ENCODE measurements around the gene ADCY1. TPM values are rescaled to one million over a fixed set of nuclear protein-coding genes. Genes with fewer than 3 reads are reported as not detected.

The ADCY1 gene
- total and polyA plus RNA-seq, 4 donors, result 21.8 to 79.2 (median 72.3) TPM

DNA sequence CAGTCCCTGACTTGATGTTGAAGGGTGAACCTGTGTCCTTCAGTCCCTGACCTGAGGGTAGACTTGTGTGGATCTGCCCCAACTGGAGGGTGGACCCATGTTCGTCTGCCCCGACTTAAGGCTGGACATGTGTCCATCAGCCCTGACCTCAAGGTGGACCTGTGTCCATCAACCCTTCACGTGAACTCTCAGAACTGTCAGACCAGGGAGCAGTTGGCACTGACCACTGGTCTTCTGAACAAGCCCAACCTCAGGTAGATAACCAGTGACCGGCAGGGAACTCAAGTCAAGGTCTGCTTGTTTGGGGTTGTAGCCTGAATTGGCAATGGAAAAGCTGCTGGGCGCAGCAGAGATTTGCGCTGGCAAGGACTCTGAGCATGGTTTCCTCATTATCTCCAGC is 96.5 kb downstream of the ADCY1 start:
- H3K27ac ChIP-seq (ENCODE audit: low read depth, low read length), result no peak overlapping the region
- peaks cover 1% of the 10 kb centered on the region for H3K9me3 ChIP-seq (ENCODE audit: control insufficient read depth, insufficient read depth, low read length)
- H3K27me3 ChIP-seq (ENCODE audit: control insufficient read depth, insufficient read depth, low read length), result no peaks in the 10 kb centered on the region
- 98% methylated on average over 3 of the region's 6 CpGs for WGBS (ENCODE audit: insufficient coverage)
- no peak overlapping the region for H3K4me3 ChIP-seq (ENCODE audit: low read depth, low read length)
- peaks cover 6% of the 10 kb centered on the region for H3K36me3 ChIP-seq (ENCODE audit: control insufficient read depth, insufficient read depth, low read length)
- no peak for DNase-seq (ENCODE audit: low read depth in 4 of 6, low spot score in 6 of 6)
- no peaks in the 10 kb centered on the region for H3K4me1 ChIP-seq (ENCODE audit: control insufficient read depth, insufficient read depth, low read length)

DNA sequence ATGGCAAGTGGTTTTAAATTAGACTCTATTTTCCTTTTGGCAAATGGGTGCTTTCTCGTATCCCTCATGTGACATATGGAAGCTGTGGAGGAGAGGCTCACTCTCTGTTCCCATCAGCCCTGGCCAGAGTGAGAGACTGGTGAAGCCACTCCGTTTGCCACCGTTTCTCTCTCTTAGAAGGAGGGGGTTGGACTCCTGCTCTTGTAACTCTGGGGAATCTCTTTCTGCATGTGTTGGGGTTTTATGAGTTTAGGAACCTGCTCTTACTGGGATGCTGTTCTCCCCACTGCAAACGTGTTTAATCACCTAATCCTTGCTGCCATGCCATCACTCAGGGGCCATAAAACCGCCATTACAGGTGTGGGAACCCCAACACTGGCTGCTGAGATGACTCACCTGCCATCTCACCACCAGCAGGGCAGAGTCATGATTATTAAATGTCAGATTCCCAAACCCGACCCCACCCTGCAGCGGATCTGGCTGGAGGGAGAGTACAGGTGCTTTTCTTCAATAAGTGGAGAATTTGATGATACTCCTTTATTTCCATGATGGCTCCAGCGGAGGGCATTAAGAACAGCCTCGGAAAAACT is 103.2 kb downstream of the ADCY1 start:
- 97% methylated on average over 4 of the region's 9 CpGs for WGBS (ENCODE audit: insufficient coverage)
- DNase-seq (ENCODE audit: low read depth in 4 of 6, low spot score in 6 of 6), result no peak

DNA sequence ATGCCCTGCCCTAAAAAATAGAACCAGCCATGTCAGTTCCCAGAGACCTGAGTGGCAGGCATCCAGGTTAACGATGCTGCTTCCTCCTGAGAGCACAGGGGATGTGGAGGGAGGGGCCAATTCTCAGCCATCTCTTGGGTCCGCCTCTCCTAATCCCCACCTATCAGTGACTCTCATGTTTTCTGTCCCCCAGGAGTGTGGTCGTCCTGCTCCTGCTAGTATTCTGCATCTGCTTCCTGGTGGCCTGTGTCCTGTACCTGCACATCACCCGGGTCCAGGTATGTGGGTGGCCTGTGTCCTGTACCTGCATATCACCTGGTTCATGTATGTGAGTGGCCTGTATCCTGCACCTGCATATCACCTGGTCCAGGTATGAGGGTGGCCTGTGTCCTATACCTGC is 105.3 kb downstream of the ADCY1 start:
- Histone ChIP-seq H3K27ac (ENCODE audit: low read depth, low read length) (no peak overlapping the region), H3K4me3 (ENCODE audit: low read depth, low read length) (no peak overlapping the region), H3K36me3 (ENCODE audit: control insufficient read depth, insufficient read depth, low read length) (peaks cover 33% of the 10 kb centered on the region), H3K4me1 (ENCODE audit: control insufficient read depth, insufficient read depth, low read length) (peaks cover 3% of the 10 kb centered on the region), H3K27me3 (ENCODE audit: control insufficient read depth, insufficient read depth, low read length) (no peaks in the 10 kb centered on the region), H3K9me3 (ENCODE audit: control insufficient read depth, insufficient read depth, low read length) (peaks cover 3% of the 10 kb centered on the region)
- 71% methylated on average over 3 of the region's 4 CpGs for whole genome bisulfite sequencing (ENCODE audit: insufficient coverage)
- no peak for DNase-seq (ENCODE audit: low read depth in 4 of 6, low spot score in 6 of 6)

More for the DNA sequence above, 103.2 kb downstream of the ADCY1 start:
- Histone ChIP-seq H3K36me3 (ENCODE audit: control insufficient read depth, insufficient read depth, low read length) (peaks cover 24% of the 10 kb centered on the region), H3K27me3 (ENCODE audit: control insufficient read depth, insufficient read depth, low read length) (no peaks in the 10 kb centered on the region), H3K4me1 (ENCODE audit: control insufficient read depth, insufficient read depth, low read length) (no peaks in the 10 kb centered on the region), H3K4me3 (ENCODE audit: low read depth, low read length) (no peak overlapping the region), H3K9me3 (ENCODE audit: control insufficient read depth, insufficient read depth, low read length) (peaks cover 3% of the 10 kb centered on the region), H3K27ac (ENCODE audit: low read depth, low read length) (no peak overlapping the region)

DNA sequence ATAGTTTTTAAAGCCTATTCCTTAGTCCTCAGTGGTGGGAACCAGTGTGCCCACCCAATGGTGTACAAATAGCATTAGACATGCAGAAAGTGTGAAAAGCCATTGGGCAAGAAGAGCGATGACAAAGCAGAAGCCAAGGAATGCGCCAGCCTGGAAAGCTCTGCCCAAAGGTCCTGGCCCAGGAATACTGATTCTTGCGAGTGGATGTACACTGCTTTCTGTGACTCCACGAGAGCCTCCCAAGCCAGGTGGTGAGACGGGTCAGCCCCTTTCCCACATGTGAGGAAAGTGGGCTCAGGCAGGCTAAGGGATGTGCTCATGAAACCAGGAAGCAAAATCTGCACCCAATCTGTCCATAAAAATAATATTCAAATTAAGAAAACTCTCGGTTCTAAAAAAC is 106.6 kb downstream of the ADCY1 start:
- 94% methylated on average over 3 of the region's 6 CpGs for WGBS (ENCODE audit: insufficient coverage)
- Histone ChIP-seq H3K4me3 (ENCODE audit: low read depth, low read length) (no peak overlapping the region), H3K4me1 (ENCODE audit: control insufficient read depth, insufficient read depth, low read length) (peaks cover 3% of the 10 kb centered on the region), H3K27me3 (ENCODE audit: control insufficient read depth, insufficient read depth, low read length) (no peaks in the 10 kb centered on the region), H3K27ac (ENCODE audit: low read depth, low read length) (no peak overlapping the region), H3K36me3 (ENCODE audit: control insufficient read depth, insufficient read depth, low read length) (peaks cover 43% of the 10 kb centered on the region), H3K9me3 (ENCODE audit: control insufficient read depth, insufficient read depth, low read length) (peaks cover 1% of the 10 kb centered on the region)
- DNase-seq (ENCODE audit: low read depth in 4 of 6, low spot score in 6 of 6), result no peak

DNA sequence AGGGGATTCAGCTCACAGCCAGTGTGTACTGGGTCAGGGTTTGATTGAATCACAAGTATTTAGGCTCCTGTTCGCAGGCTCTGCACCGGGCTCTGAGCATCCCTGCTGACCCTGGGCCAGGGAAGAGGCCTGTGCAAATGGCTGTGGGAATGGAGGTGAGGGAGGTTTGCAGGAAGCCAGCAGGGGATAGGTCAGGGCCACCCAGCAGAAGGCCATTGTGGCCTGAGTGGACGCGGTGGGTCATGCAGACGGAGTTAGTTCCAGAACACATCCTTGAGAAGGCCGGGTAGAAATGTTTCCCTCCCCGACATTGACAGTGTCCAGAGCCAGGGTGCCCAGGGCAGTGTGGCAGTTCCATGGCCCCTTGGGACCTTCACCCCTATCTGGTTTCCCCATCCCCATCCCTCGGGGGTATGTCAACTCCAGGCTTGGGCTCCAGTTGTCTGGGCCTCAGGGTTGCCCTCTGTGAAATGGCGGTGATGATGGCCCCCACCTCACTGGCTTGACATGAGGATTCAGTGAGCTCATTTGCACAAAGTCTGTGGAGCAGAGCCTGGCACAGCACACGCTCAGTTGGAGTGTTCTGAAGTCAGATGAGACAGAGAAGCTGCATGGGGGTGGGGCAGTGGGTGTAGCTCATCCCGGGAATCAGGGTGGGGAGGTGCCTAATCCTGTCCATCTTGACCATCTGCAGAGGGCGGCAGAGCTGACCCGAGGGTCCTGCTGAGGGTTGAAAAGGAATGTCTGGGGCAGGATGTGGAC is 107.6 kb downstream of the ADCY1 start:
- no peak overlapping the region for H3K27ac ChIP-seq (ENCODE audit: low read depth, low read length)
- 92% methylated on average over 13 of the region's 13 CpGs for WGBS (ENCODE audit: insufficient coverage)
- peaks cover 53% of the 10 kb centered on the region for H3K36me3 ChIP-seq (ENCODE audit: control insufficient read depth, insufficient read depth, low read length)

DNA sequence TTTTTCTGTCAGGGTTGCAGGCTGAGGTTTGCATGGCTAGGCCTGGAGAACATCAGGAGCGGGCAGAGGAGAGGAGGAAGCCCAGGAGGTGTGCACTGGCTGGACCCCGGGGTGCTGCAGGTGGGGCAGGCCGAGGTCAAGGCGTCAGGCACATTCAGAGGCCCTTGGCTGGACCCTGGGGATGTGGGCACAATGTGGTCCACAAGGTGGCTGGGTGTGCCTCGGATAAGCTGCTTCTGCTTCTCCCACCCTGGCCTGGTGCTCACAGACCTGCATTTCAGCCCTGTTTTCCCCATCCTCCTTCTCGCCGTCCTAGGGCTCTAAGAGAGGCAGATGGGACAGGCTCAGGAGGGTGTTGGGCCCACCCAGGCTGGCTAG is 108.2 kb downstream of the ADCY1 start:
- DNase-seq (ENCODE audit: low read depth in 4 of 6, low spot score in 6 of 6), result no peak
- H3K9me3 ChIP-seq (ENCODE audit: control insufficient read depth, insufficient read depth, low read length), result no peaks in the 10 kb centered on the region

More for the DNA sequence above, 107.6 kb downstream of the ADCY1 start:
- Histone ChIP-seq H3K4me1 (ENCODE audit: control insufficient read depth, insufficient read depth, low read length) (peaks cover 3% of the 10 kb centered on the region), H3K9me3 (ENCODE audit: control insufficient read depth, insufficient read depth, low read length) (no peaks in the 10 kb centered on the region), H3K4me3 (ENCODE audit: low read depth, low read length) (no peak overlapping the region), H3K27me3 (ENCODE audit: control insufficient read depth, insufficient read depth, low read length) (no peaks in the 10 kb centered on the region)
- DNase-seq (ENCODE audit: low read depth in 4 of 6, low spot score in 6 of 6), result no peak

DNA sequence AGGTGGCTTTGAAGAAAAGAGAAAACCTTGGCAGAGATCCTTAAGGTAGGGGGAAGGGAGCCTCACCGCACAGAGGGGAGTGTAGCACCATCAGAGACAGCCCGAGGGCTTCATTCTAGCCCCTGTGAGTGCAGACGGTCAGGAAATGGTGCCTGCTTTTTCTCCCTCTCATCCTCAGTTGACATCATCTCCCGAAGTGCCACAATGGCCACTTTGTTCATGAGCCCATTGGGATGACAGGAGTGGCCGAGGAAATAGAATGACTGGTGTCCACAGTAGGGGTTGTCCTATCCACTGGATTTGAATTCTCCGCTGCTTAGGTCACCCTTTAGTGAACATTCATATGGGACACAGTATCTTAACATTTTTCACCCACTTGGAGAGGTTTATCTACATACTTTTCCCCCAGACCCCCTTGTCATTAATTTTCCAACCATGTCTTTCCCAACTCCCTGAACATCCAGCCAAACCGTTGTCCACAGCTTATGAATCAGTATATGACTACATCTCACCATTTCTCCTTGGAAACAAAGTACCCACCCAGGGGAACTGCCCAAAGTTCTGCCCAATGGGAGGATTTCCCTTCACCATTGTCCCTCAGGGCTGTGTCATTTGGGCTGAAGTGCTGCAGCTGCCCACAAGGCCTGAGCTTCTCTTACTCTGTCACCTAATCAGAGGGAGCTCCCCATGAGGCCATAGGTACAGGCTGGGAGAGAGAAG is 108.8 kb downstream of the ADCY1 start:
- DNase-seq (ENCODE audit: low read depth in 4 of 6, low spot score in 6 of 6), result no peak
- Histone ChIP-seq H3K4me1 (ENCODE audit: control insufficient read depth, insufficient read depth, low read length) (peaks cover 3% of the 10 kb centered on the region), H3K36me3 (ENCODE audit: control insufficient read depth, insufficient read depth, low read length) (peaks cover 60% of the 10 kb centered on the region), H3K27me3 (ENCODE audit: control insufficient read depth, insufficient read depth, low read length) (no peaks in the 10 kb centered on the region), H3K9me3 (ENCODE audit: control insufficient read depth, insufficient read depth, low read length) (no peaks in the 10 kb centered on the region), H3K27ac (ENCODE audit: low read depth, low read length) (no peak overlapping the region), H3K4me3 (ENCODE audit: low read depth, low read length) (no peak overlapping the region)
- WGBS (ENCODE audit: insufficient coverage), result 75% methylated on average over 4 of the region's 7 CpGs

More for the DNA sequence above, 108.2 kb downstream of the ADCY1 start:
- WGBS (ENCODE audit: insufficient coverage), result 98% methylated on average over 5 of the region's 7 CpGs
- Histone ChIP-seq H3K4me1 (ENCODE audit: control insufficient read depth, insufficient read depth, low read length) (peaks cover 3% of the 10 kb centered on the region), H3K4me3 (ENCODE audit: low read depth, low read length) (no peak overlapping the region), H3K36me3 (ENCODE audit: control insufficient read depth, insufficient read depth, low read length) (peaks cover 59% of the 10 kb centered on the region), H3K27me3 (ENCODE audit: control insufficient read depth, insufficient read depth, low read length) (no peaks in the 10 kb centered on the region), H3K27ac (ENCODE audit: low read depth, low read length) (no peak overlapping the region)

DNA sequence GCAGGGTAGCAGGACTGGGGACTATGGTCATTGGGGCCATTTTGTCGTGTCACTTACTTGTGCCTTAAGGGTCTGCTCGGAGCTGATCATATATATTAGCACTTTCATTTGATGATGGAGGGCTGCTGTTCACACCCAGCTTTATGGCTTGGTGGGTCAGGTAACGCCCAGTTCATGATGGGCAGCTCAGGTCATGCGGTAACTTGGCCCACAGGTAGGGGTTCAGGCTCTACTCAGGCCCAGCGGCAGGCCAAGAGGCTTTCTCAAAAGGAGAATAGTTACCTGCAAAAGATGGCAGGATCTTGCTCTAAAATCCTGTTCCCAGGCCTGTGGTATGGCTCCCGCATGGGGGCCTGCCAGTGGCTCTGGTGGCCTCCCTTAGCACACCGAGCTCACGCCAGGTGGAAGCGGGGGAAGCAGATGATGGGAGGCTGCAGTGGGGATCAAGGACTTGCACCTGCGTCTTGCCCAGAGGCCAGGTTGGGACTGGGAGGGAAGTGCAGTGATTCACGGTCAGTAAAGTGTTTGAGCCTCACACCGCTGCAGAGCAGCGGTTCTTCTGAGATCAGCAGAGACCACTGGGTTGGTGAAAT is 109.5 kb downstream of the ADCY1 start:
- no peak for DNase-seq (ENCODE audit: low read depth in 4 of 6, low spot score in 6 of 6)
- Histone ChIP-seq H3K9me3 (ENCODE audit: control insufficient read depth, insufficient read depth, low read length) (no peaks in the 10 kb centered on the region), H3K27ac (ENCODE audit: low read depth, low read length) (no peak overlapping the region), H3K36me3 (ENCODE audit: control insufficient read depth, insufficient read depth, low read length) (peaks cover 58% of the 10 kb centered on the region), H3K27me3 (ENCODE audit: control insufficient read depth, insufficient read depth, low read length) (no peaks in the 10 kb centered on the region), H3K4me1 (ENCODE audit: control insufficient read depth, insufficient read depth, low read length) (peaks cover 3% of the 10 kb centered on the region), H3K4me3 (ENCODE audit: low read depth, low read length) (no peak overlapping the region)
- WGBS (ENCODE audit: insufficient coverage), result 96% methylated on average over 12 of the region's 13 CpGs

DNA sequence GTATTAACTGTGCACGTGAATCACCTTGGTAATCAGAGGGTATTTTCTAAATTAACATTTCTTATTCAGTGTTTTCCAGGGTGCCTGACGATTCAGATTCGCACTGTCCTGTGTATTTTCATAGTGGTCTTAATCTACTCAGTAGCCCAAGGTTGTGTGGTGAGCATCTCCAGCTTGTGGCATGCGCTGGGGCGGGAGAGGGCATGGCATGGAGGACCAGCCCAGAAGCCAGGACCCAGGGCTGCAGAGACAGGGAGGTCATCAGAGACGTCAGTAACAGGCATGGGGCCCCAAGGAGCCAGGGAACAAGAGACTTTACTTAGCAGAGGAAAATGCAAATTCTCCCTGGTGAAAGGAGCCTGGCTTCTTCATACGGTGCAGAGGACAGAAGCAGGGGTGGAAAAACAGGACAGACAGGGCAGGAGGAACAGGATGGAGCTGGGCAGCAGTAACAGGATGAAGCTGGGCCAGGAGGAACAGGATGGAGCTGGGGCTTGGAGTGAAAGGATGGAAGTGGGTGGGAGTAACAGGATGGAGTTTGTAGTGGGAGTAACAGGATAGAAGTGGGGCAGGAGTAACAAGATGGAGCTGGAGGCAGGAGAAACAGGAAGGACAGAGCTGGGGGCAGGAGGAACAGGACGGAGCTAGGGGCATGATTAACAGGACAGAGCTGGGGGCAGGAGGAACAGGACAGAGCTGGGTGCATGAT is 110.9 kb downstream of the ADCY1 start:
- Histone ChIP-seq H3K4me3 (ENCODE audit: low read depth, low read length) (no peak overlapping the region), H3K4me1 (ENCODE audit: control insufficient read depth, insufficient read depth, low read length) (peaks cover 3% of the 10 kb centered on the region), H3K27me3 (ENCODE audit: control insufficient read depth, insufficient read depth, low read length) (no peaks in the 10 kb centered on the region), H3K27ac (ENCODE audit: low read depth, low read length) (no peak overlapping the region), H3K36me3 (ENCODE audit: control insufficient read depth, insufficient read depth, low read length) (peaks cover 69% of the 10 kb centered on the region), H3K9me3 (ENCODE audit: control insufficient read depth, insufficient read depth, low read length) (no peaks in the 10 kb centered on the region)
- WGBS (ENCODE audit: insufficient coverage), result 75% methylated on average over 7 of the region's 8 CpGs
- no peak for DNase-seq (ENCODE audit: low read depth in 4 of 6, low spot score in 6 of 6)

All from spinal cord (tissue), 10 donors.